Measurements from ENCODE around the gene RDH13.

Gene RDH13

GRCh38 chr19:55071129-55071502 is 8.2 kb upstream of the RDH13 start:
- Histone ChIP-seq H3K4me1 (ENCODE audit: control insufficient read depth, low read length) (peaks cover 8% of the 10 kb centered on the region), H4K20me1 (ENCODE audit: control insufficient read depth, insufficient read depth, low read depth, low read length) (no peaks in the 10 kb centered on the region), H3K27ac (ENCODE audit: low read depth, low read length) (no peak overlapping the region), H3K79me2 (ENCODE audit: control insufficient read depth, low read length) (no peaks in the 10 kb centered on the region), H3K36me3 (ENCODE audit: control insufficient read depth, low read length) (no peaks in the 10 kb centered on the region), H3K4me3 (ENCODE audit: low read length) (no peak overlapping the region), H3K27me3 (ENCODE audit: control insufficient read depth, low read length) (peaks cover 33% of the 10 kb centered on the region), H3K9me3 (ENCODE audit: control insufficient read depth, insufficient read depth, low read length) (no peaks in the 10 kb centered on the region), H3K4me2 (ENCODE audit: low read length) (no peak overlapping the region), H3F3A (ENCODE audit: control insufficient read depth, insufficient read depth) (no peaks in the 10 kb centered on the region), H3K9me2 (replicated peaks; ENCODE audit: control insufficient read depth, low read length) (no peaks in the 10 kb centered on the region)
- TF ChIP-seq CTCF (IDR thresholded peaks at IDR 0.05; ENCODE audit: low read depth, low read length, poor library complexity, severe bottlenecking) (no peak), EZH2phosphoT487 (IDR thresholded peaks at IDR 0.05; ENCODE audit: borderline replicate concordance, low read length) (no peak)

GRCh38 chr19:55070466-55071128 is 7.6 kb upstream of the RDH13 start:
- H3K27me3 ChIP-seq (ENCODE audit: control insufficient read depth, low read length) = peaks cover 33% of the 10 kb centered on the region
- H3K4me1 ChIP-seq (ENCODE audit: control insufficient read depth, low read length) = peaks cover 8% of the 10 kb centered on the region
- no peak overlapping the region for H3K27ac ChIP-seq (ENCODE audit: low read depth, low read length)
- no peaks in the 10 kb centered on the region for H3K9me2 ChIP-seq (replicated peaks; ENCODE audit: control insufficient read depth, low read length)
- H4K20me1 ChIP-seq (ENCODE audit: control insufficient read depth, insufficient read depth, low read depth, low read length) = no peaks in the 10 kb centered on the region
- no peak overlapping the region for H3K4me2 ChIP-seq (ENCODE audit: low read length)
- H3K9me3 ChIP-seq (ENCODE audit: control insufficient read depth, insufficient read depth, low read length) = no peaks in the 10 kb centered on the region
- no peaks in the 10 kb centered on the region for H3K36me3 ChIP-seq (ENCODE audit: control insufficient read depth, low read length)
- no peak overlapping the region for H3K4me3 ChIP-seq (ENCODE audit: low read length)
- no peaks in the 10 kb centered on the region for H3K79me2 ChIP-seq (ENCODE audit: control insufficient read depth, low read length)
- H3F3A ChIP-seq (ENCODE audit: control insufficient read depth, insufficient read depth) = no peaks in the 10 kb centered on the region
- TF ChIP-seq CTCF (IDR thresholded peaks at IDR 0.05; ENCODE audit: low read depth, low read length, poor library complexity, severe bottlenecking) = no peak
- no peak for TF ChIP-seq EZH2phosphoT487 (IDR thresholded peaks at IDR 0.05; ENCODE audit: borderline replicate concordance, low read length)

- Histone ChIP-seq H3K27me3 (ENCODE audit: control insufficient read depth, low read length) (peaks cover 33% of the 10 kb centered on the region), H3K9me2 (replicated peaks; ENCODE audit: control insufficient read depth, low read length) (no peaks in the 10 kb centered on the region), H3K27ac (ENCODE audit: low read depth, low read length) (no peak overlapping the region), H3F3A (ENCODE audit: control insufficient read depth, insufficient read depth) (no peaks in the 10 kb centered on the region), H3K36me3 (ENCODE audit: control insufficient read depth, low read length) (no peaks in the 10 kb centered on the region), H3K79me2 (ENCODE audit: control insufficient read depth, low read length) (no peaks in the 10 kb centered on the region), H3K4me1 (ENCODE audit: control insufficient read depth, low read length) (peaks cover 8% of the 10 kb centered on the region), H3K9me3 (ENCODE audit: control insufficient read depth, insufficient read depth, low read length) (no peaks in the 10 kb centered on the region), H3K4me2 (ENCODE audit: low read length) (no peak overlapping the region), H4K20me1 (ENCODE audit: control insufficient read depth, insufficient read depth, low read depth, low read length) (no peaks in the 10 kb centered on the region), H3K4me3 (ENCODE audit: low read length) (no peak overlapping the region)
- TF ChIP-seq CTCF (IDR thresholded peaks at IDR 0.05; ENCODE audit: low read depth, low read length, poor library complexity, severe bottlenecking) = no peak
- no peak for TF ChIP-seq EZH2phosphoT487 (IDR thresholded peaks at IDR 0.05; ENCODE audit: borderline replicate concordance, low read length)
These were observed 6.9 kb upstream of the RDH13 start for GRCh38 chr19:55069865-55070197.
